Dendritic cell treated with granulocyte-macrophage colony-stimulating factor and Interleukin-4, amounts not matched to agents 40 ng/mL and 50 ng/mL, for 4 days (primary cell): Measurements from ENCODE around the gene FXYD5.

ENCODE experiments used
- H3K27ac Mint-ChIP-seq: one replicate; pipeline ENCODE4 v1.8.0; 2022; ENCODE audit warnings: mild to moderate bottlenecking, mixed read lengths
- H3K27me3 Mint-ChIP-seq: one replicate; pipeline ENCODE4 v1.8.0; 2022; ENCODE audit warnings: mild to moderate bottlenecking, mixed read lengths
- H3K36me3 Mint-ChIP-seq: one replicate; pipeline ENCODE4 v1.8.0; 2022; ENCODE audit warnings: low read depth, mixed read lengths
- H3K4me1 Mint-ChIP-seq: one replicate; pipeline ENCODE4 v1.8.0; 2022; ENCODE audit warnings: low read depth, mixed read lengths
- H3K4me3 Mint-ChIP-seq: one replicate; pipeline ENCODE4 v1.8.0; 2022; ENCODE audit warnings: mild to moderate bottlenecking, moderate library complexity, mixed read lengths
- H3K9me3 Mint-ChIP-seq: one replicate; pipeline ENCODE4 v1.8.0; 2022; ENCODE audit warnings: mixed read lengths
- intact Hi-C: fragments of 100-400 bp; cut with micrococcal nuclease; formaldehyde crosslinking; loops from one replicate; pipeline ENCODE4 v1.15.0; 2022

FXYD5 gene

GRCh38 chr19:35165200-35166058 is 10.9 kb downstream of the FXYD5 start:
- no peak overlapping the region for H3K27ac Mint-ChIP-seq
- H3K36me3 Mint-ChIP-seq: peaks cover 97% of the 10 kb centered on the region
- intact Hi-C loops: no loop called here
- H3K4me1 Mint-ChIP-seq: peaks cover 52% of the 10 kb centered on the region
- H3K9me3 Mint-ChIP-seq: peaks cover 51% of the 10 kb centered on the region
- H3K4me3 Mint-ChIP-seq: no peak overlapping the region
- no peaks in the 10 kb centered on the region for H3K27me3 Mint-ChIP-seq

DNA sequence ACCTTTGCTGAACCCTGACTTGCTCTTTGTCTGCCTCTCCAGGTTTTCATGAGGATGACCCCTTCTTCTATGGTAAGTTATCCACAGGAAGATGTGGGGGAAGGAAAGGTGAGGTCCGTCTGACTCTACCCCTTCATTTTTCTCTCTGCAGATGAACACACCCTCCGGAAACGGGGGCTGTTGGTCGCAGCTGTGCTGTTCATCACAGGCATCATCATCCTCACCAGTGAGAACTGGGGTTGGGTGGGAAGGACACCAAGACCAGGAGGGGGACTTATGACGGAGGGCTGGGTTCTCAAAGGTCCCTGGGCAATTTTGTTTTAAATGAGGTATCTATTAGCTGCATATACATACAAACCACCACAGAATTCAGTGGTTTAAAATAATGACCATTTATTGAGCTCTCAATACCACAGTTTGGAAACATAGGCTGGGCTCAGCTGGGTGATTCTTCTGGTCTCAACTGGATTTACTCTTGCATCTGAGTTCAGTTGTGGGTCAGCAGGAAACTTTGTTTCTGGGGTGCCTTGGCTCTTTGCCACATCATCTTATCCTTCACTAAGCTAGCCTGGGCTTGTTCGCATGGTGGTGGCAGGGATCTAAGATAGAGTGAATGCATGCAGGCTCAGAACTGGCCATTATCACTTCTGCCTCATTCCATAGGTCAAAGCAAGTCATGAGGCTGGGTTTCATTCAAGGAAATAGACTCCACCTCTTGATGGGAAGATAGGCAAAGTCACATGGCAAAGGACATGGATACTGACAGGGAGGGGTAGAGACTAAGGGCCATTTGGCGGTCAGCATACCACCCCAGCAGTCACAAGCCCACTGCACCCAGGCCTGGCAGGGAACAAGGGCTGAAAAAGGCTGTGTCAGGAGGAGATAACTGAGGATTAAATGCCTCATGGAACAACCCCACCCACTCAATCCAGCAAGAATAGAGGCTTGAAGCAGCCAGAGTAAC is 11.8 kb downstream of the FXYD5 start:
- H3K4me1 Mint-ChIP-seq: peaks cover 56% of the 10 kb centered on the region
- H3K27ac Mint-ChIP-seq: peak overlapping the region; percentile 68
- no peak overlapping the region for H3K4me3 Mint-ChIP-seq
- intact Hi-C loops: no loop called here
- H3K9me3 Mint-ChIP-seq: peaks cover 45% of the 10 kb centered on the region
- H3K36me3 Mint-ChIP-seq: peaks cover 93% of the 10 kb centered on the region
- H3K27me3 Mint-ChIP-seq: no peaks in the 10 kb centered on the region

- H3K9me3 Mint-ChIP-seq: peaks cover 34% of the 10 kb centered on the region
- peak overlapping the region; percentile 68 for H3K27ac Mint-ChIP-seq
- intact Hi-C loops: no loop called here
- peaks cover 52% of the 10 kb centered on the region for H3K4me1 Mint-ChIP-seq
- peak overlapping the region; percentile 35 for H3K4me3 Mint-ChIP-seq
- peaks cover 82% of the 10 kb centered on the region for H3K36me3 Mint-ChIP-seq
- no peaks in the 10 kb centered on the region for H3K27me3 Mint-ChIP-seq
These were observed 12.9 kb downstream of the FXYD5 start for GRCh38 chr19:35167251-35168119.

GRCh38 chr19:35168196-35168595 is 13.7 kb downstream of the FXYD5 start:
- Mint-ChIP-seq H3K4me1 (peaks cover 51% of the 10 kb centered on the region), H3K4me3 (no peak overlapping the region)

GRCh38 chr19:35169221-35169995 is 14.9 kb downstream of the FXYD5 start:
- Mint-ChIP-seq H3K36me3 (peaks cover 63% of the 10 kb centered on the region), H3K9me3 (peaks cover 18% of the 10 kb centered on the region), H3K4me1 (peaks cover 51% of the 10 kb centered on the region), H3K27ac (no peak overlapping the region), H3K4me3 (no peak overlapping the region), H3K27me3 (no peaks in the 10 kb centered on the region)
- intact Hi-C loops: no loop called here

More at GRCh38 chr19:35168196-35168595, 13.7 kb downstream of the FXYD5 start:
- no peak overlapping the region for H3K27ac Mint-ChIP-seq
- H3K9me3 Mint-ChIP-seq: peaks cover 31% of the 10 kb centered on the region
- H3K36me3 Mint-ChIP-seq: peaks cover 75% of the 10 kb centered on the region
- H3K27me3 Mint-ChIP-seq: no peaks in the 10 kb centered on the region
- intact Hi-C loops: no loop called here

DNA sequence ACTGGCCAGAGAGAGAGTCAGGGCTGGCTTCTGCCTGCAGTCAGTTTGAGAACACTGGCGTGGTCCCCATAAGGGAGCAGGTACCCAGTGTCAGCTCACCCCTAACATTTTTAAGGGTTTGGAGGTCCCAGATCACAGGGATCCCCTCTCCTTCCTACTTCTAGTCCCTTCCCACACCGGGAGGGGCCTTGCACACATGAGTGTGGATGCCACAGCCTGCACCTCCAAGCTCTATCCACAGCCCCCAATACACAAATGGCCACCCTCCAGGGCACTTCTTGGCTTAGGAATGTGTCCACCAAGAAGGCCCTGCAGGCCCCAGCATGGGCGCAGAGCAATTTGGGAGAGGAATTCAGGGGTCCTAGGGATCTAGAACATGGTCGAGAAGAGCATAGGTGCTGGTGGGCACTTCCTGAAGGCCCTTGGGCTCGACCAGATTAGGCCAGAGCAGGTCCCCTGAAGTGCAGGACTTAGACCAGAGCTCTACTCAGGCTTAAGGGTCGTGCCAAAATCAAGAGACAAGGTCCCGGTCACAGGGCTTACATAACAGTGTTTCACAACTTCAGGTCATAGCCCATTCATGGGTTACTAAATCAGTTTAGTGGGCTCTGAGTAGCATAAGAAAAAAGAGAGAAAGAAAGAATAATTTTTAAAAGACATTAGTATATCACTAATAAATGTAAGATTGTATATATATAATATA is 16.0 kb downstream of the FXYD5 start:
- peaks cover 58% of the 10 kb centered on the region for H3K4me1 Mint-ChIP-seq
- peaks cover 12% of the 10 kb centered on the region for H3K9me3 Mint-ChIP-seq

DNA sequence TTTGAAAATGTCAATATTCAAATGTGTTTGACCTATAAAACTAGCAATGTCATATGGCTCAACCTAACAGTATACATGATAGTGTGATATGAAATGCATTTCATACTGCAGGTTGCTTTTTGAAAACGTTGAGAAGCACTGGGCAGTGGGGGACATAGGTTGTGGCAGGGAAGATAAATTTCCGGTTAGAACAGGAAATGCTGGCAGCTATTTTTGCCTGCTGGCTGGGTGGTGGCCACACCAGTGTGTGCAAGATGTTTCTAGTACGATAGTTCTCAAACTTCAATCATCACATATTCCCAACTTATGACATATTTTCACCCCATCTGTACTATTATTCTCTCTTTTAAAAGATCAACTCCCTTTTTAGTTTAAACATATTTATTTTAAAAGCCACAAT is 17.2 kb downstream of the FXYD5 start:
- H3K36me3 Mint-ChIP-seq: peaks cover 40% of the 10 kb centered on the region
- H3K27me3 Mint-ChIP-seq: no peaks in the 10 kb centered on the region
- H3K27ac Mint-ChIP-seq: no peak overlapping the region
- no peak overlapping the region for H3K4me3 Mint-ChIP-seq
- H3K4me1 Mint-ChIP-seq: peaks cover 55% of the 10 kb centered on the region
- intact Hi-C loops: no loop called here
- H3K9me3 Mint-ChIP-seq: peaks cover under 1% of the 10 kb centered on the region

More for the DNA sequence above, 16.0 kb downstream of the FXYD5 start:
- intact Hi-C loops: no loop called here
- Mint-ChIP-seq H3K4me3 (no peak overlapping the region), H3K36me3 (peaks cover 52% of the 10 kb centered on the region), H3K27me3 (no peaks in the 10 kb centered on the region), H3K27ac (no peak overlapping the region)

- H3K27me3 Mint-ChIP-seq: peaks cover 6% of the 10 kb centered on the region
- no peak overlapping the region for H3K27ac Mint-ChIP-seq
- H3K4me3 Mint-ChIP-seq: no peak overlapping the region
- H3K36me3 Mint-ChIP-seq: peaks cover 18% of the 10 kb centered on the region
- H3K4me1 Mint-ChIP-seq: peaks cover 33% of the 10 kb centered on the region
- H3K9me3 Mint-ChIP-seq: no peaks in the 10 kb centered on the region
- intact Hi-C loops: no loop called here
These were observed 19.7 kb downstream of the FXYD5 start for GRCh38 chr19:35174226-35174625.

- intact Hi-C loops: no loop called here
- no peaks in the 10 kb centered on the region for H3K36me3 Mint-ChIP-seq
- no peaks in the 10 kb centered on the region for H3K9me3 Mint-ChIP-seq
- no peak overlapping the region for H3K4me3 Mint-ChIP-seq
- peaks cover 17% of the 10 kb centered on the region for H3K4me1 Mint-ChIP-seq
- H3K27me3 Mint-ChIP-seq: peaks cover 11% of the 10 kb centered on the region
- no peak overlapping the region for H3K27ac Mint-ChIP-seq
These were observed 21.6 kb downstream of the FXYD5 start for GRCh38 chr19:35176181-35176570.

GRCh38 chr19:35177377-35178274 is 23.1 kb downstream of the FXYD5 start:
- intact Hi-C loops: no loop called here
- no peaks in the 10 kb centered on the region for H3K9me3 Mint-ChIP-seq
- H3K4me3 Mint-ChIP-seq: no peak overlapping the region
- H3K4me1 Mint-ChIP-seq: peaks cover 17% of the 10 kb centered on the region
- no peak overlapping the region for H3K27ac Mint-ChIP-seq
- no peaks in the 10 kb centered on the region for H3K36me3 Mint-ChIP-seq
- peaks cover 11% of the 10 kb centered on the region for H3K27me3 Mint-ChIP-seq

- no peaks in the 10 kb centered on the region for H3K36me3 Mint-ChIP-seq
- peaks cover 17% of the 10 kb centered on the region for H3K4me1 Mint-ChIP-seq
- intact Hi-C loops: no loop called here
- H3K27me3 Mint-ChIP-seq: peaks cover 11% of the 10 kb centered on the region
- H3K27ac Mint-ChIP-seq: no peak overlapping the region
- H3K4me3 Mint-ChIP-seq: no peak overlapping the region
- H3K9me3 Mint-ChIP-seq: no peaks in the 10 kb centered on the region
These were observed 24.2 kb downstream of the FXYD5 start for GRCh38 chr19:35178701-35179100.

DNA sequence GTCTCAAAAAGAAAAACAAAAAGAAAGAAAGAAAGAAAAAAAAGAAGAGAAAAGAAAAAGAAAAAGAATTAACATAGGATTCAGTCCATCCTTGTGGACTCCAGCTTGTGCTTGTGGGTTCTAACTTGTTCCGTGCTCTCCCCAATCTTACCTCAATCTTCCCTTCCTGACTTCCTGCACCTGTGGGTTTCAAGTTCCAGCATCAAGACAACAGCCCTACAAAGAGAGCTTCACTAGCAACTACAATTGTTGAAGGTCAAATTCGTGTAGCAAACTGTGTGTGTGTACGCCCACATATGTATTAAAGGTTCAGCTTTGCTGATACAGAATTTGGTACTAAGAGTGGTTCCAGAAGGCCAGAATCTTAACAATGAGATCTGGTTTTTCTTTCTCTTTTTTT is 25.3 kb downstream of the FXYD5 start:
- Mint-ChIP-seq H3K4me1 (peaks cover 16% of the 10 kb centered on the region), H3K27ac (no peak overlapping the region)
- intact Hi-C loops: no loop called here

More for the DNA sequence above, 25.3 kb downstream of the FXYD5 start:
- H3K36me3 Mint-ChIP-seq: no peaks in the 10 kb centered on the region
- H3K4me3 Mint-ChIP-seq: no peak overlapping the region
- no peaks in the 10 kb centered on the region for H3K9me3 Mint-ChIP-seq
- peaks cover 11% of the 10 kb centered on the region for H3K27me3 Mint-ChIP-seq
